ENCODE measurements around the gene CHIC2. TPM values are rescaled to one million over a fixed set of nuclear protein-coding genes. Genes with fewer than 3 reads are reported as not detected.

The CHIC2 gene
- total and polyA plus RNA-seq, 2 of the 4 experiments (the other 2 are of a cell fraction) = 20.4 to 26.3 TPM

GRCh38 chr4:54092405-54093323, 28.3 kb upstream of the CHIC2 start:
- 0 out of 2 replicates have a peak overlapping the region, but pooled peaks have one; percentile 31 for H3K9ac ChIP-seq (ENCODE audit: low read depth, low read length)
- CTCF ChIA-PET = interaction anchor here (0.7 kb wide), 1 partner anchor 835 kb away, joined by 3 read pairs; no protein-coding TSS in a partner anchor
- no peaks in the 10 kb centered on the region for H3K36me3 ChIP-seq (ENCODE audit: control insufficient read depth, insufficient read depth, low read length)
- no peak for TF ChIP-seq ELK1 (IDR thresholded peaks at IDR 0.05; ENCODE audit: borderline replicate concordance, low read depth, low read length)
- no peak for TF ChIP-seq MAZ (IDR thresholded peaks at IDR 0.05; ENCODE audit: borderline replicate concordance, low read depth, low read length)
- no peak for TF ChIP-seq RAD21 (IDR thresholded peaks at IDR 0.05; ENCODE audit: low read length)
- no peak for TF ChIP-seq RFX5 (IDR thresholded peaks at IDR 0.05; ENCODE audit: low read depth, low read length)
- H3K4me3 ChIP-seq (ENCODE audit: insufficient read depth, low read depth, low read length) = peak overlapping the region; percentile 49
- no peaks in the 10 kb centered on the region for H3K9me3 ChIP-seq (ENCODE audit: control insufficient read depth, insufficient read depth, low read length)
- H3K9me1 ChIP-seq (ENCODE audit: insufficient read depth, low read length) = peaks cover 11% of the 10 kb centered on the region; the same call in 1 of the 2 replicates
- H3K23ac ChIP-seq (ENCODE audit: low read depth, low read length) = 0 out of 2 replicates have a peak overlapping the region, but pooled peaks have one; percentile 44
- H3K79me1 ChIP-seq (ENCODE audit: low read depth in 1 of 2, low read length in 2 of 2) = peaks cover 0 to 6% of the 10 kb centered on the region in 2 experiments; a peak in 1 of 4 replicates
- H4K5ac ChIP-seq (ENCODE audit: low read depth, low read length) = no peak overlapping the region
- H3K14ac ChIP-seq (replicated peaks; ENCODE audit: low read depth, low read length) = 0 out of 2 replicates have a peak overlapping the region, but pooled peaks have one; percentile 3
- H4K20me1 ChIP-seq (ENCODE audit: insufficient read depth, low read length) = no peaks in the 10 kb centered on the region
- H3K27me3 ChIP-seq (ENCODE audit: control insufficient read depth, insufficient read depth, low read length) = peaks cover 13% of the 10 kb centered on the region
- peak overlapping the region; percentile 98 for H3K4me2 ChIP-seq (ENCODE audit: low read depth, low read length)
- H3K18ac ChIP-seq (ENCODE audit: low read depth, low read length) = no peak overlapping the region
- peak overlapping the region; percentile 45 for H2AK9ac ChIP-seq (replicated peaks; ENCODE audit: low read depth, low read length, poor library complexity)
- no peak overlapping the region for H2BK15ac ChIP-seq (ENCODE audit: low read depth, low read length)
- H2AFZ ChIP-seq (replicated peaks; ENCODE audit: low read length, poor library complexity) = peak overlapping the region; percentile 94
- H2AK5ac ChIP-seq (ENCODE audit: low read depth, low read length) = no peak overlapping the region
- WGBS, 2 experiments (ENCODE audit: extremely low coverage in 2 of 2, insufficient read length in 1 of 2) = 80% methylated on average over 1 of the region's 13 CpGs; no CpG with 5 or more reads in 1 of the 2 experiments
- dilution Hi-C loops (cut with HindIII; ENCODE audit: low sequenced_read_pairs, unreplicated experiment) = no loop called here
- no peak overlapping the region for H3K4ac ChIP-seq (ENCODE audit: low read depth, low read length)
- intact Hi-C loops (cut with micrococcal nuclease) = no loop called here
- no peak overlapping the region; the same call in 1 of the 2 replicates for H3K27ac ChIP-seq (ENCODE audit: insufficient read depth, low read length)
- DNase-seq (no peak), ATAC-seq (ENCODE audit: low read depth) (no peak)
- in situ Hi-C loops (cut with MboI; ENCODE audit: low sequenced_read_pairs) = no loop called here
- H4K91ac ChIP-seq (ENCODE audit: insufficient read depth, low read depth, low read length) = no peak overlapping the region
- BruUV-seq (replicated peaks) = no TSS peak
- no peak overlapping the region for H3K56ac ChIP-seq (ENCODE audit: extremely low read depth, insufficient read depth, low read length)
- H2BK120ac ChIP-seq (ENCODE audit: low read depth, low read length) = peak overlapping the region; percentile 9; the same call in 1 of the 2 replicates
- no peak overlapping the region for H2BK20ac ChIP-seq (ENCODE audit: low read depth, low read length)
- no peak overlapping the region for H2BK5ac ChIP-seq (ENCODE audit: low read depth, low read length, poor library complexity, severe bottlenecking)
- H4K8ac ChIP-seq (ENCODE audit: low read depth in 2 of 2, low read length in 2 of 2) = peak overlapping the region in 1 of 2 experiments; percentile 96; a peak in 1 of 4 replicates
- POLR2A ChIA-PET (ENCODE audit: unreplicated experiment) = no interaction called here
- no peaks in the 10 kb centered on the region for H3K4me1 ChIP-seq (ENCODE audit: control insufficient read depth, insufficient read depth, low read length)
